Tibial nerve (tissue), 3 donors: Measurements from ENCODE around the gene EEPD1.

Experiments
- CTCF ChIP-seq, 5 experiments: fragments of 200-600 bp in 3 of 5; fragments of 450-650 bp in 2 of 5; sonication (generic) in 3 of 5; IDR thresholded peaks; one replicate each; pipeline ENCODE4 v1.5.1; 2016 to 2019; ENCODE audit warnings: antibody characterized with exemption in 5 of 5, mild to moderate bottlenecking in 3 of 5, moderate library complexity in 2 of 5
- POLR2A ChIP-seq, 2 donors: fragments of 450-650 bp; IDR thresholded peaks; one replicate each; pipeline ENCODE4 v1.6.1; 2017; ENCODE audit warnings: antibody characterized with exemption in 2 of 2, mild to moderate bottlenecking in 2 of 2, moderate library complexity in 2 of 2

GRCh38 chr7:36110584-36110983 is 42.5 kb upstream of the EEPD1 start:
- no peak for TF ChIP-seq CTCF (IDR thresholded peaks at IDR 0.05)
- no peak for TF ChIP-seq POLR2A (IDR thresholded peaks at IDR 0.05)
